ENCODE data around the gene ANTXR2.

DNA sequence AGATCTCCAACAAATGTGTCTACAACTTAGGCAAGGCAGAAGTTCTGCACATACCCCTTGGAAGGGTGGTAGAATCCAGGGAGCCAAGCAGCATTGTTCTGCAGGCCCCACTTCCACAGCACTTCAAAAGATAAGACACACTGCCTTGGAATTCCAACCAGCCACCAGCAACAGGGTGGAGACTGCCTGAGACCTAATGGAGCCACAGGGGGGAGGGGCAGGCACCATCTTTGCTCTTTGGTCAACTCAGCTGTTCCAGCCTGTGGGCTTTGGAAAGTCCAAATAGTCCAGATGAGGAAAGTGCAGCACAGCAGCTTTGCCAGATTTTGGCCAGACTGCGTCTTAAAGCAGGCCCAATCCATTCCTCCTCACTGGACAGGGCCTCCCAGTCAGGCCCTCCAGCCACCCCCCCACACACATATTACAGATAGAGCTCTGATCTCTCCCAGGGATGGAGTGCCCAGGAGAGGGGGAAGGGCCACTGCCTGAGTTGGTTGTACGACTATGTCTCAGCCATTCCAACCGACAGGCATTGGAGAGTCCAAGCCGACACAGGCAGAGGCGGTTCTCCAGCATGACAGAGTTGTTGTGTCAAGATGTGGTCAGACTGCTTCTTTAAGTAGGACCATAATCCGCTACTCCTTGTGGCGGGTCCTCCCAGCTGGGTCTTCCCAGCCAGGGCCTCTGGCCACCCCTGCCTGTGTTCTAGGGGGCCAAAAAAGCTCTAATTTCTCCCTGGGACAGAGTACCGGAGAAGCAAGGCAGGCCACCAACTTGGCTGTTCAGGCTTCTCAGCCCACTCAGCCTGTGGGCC lies 42.5 kb upstream of the ANTXR2 start:
- TF ChIP-seq, protein P1, sequence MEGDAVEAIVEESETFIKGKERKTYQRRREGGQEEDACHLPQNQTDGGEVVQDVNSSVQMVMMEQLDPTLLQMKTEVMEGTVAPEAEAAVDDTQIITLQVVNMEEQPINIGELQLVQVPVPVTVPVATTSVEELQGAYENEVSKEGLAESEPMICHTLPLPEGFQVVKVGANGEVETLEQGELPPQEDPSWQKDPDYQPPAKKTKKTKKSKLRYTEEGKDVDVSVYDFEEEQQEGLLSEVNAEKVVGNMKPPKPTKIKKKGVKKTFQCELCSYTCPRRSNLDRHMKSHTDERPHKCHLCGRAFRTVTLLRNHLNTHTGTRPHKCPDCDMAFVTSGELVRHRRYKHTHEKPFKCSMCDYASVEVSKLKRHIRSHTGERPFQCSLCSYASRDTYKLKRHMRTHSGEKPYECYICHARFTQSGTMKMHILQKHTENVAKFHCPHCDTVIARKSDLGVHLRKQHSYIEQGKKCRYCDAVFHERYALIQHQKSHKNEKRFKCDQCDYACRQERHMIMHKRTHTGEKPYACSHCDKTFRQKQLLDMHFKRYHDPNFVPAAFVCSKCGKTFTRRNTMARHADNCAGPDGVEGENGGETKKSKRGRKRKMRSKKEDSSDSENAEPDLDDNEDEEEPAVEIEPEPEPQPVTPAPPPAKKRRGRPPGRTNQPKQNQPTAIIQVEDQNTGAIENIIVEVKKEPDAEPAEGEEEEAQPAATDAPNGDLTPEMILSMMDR (IDR thresholded peaks at IDR 0.05; ENCODE audit: low read length), result no peak
- no peak for TF ChIP-seq EZH2 (optimal IDR thresholded peaks at IDR 0.05; ENCODE audit: low read depth, low read length)
- no peak for TF ChIP-seq EZH2phosphoT487 (IDR thresholded peaks at IDR 0.05; ENCODE audit: low read length)

Data from MM.1S (cell line).